Activated T-cell treated with anti-CD3 and anti-CD28 coated beads for 48 hours (primary cell): Measurements from ENCODE around the gene SPACDR.
"Not testable (repeated sequence)": the region's sequence is repeated elsewhere in the genome, so short reads cannot be mapped to it uniquely, and the experiment has no call there.

Experiments used
- DNase-seq: peaks from one replicate; pipeline ENCODE4 v3.0.0-alpha.2; 2020; ENCODE audit warnings: low read depth

Gene SPACDR, protein sequence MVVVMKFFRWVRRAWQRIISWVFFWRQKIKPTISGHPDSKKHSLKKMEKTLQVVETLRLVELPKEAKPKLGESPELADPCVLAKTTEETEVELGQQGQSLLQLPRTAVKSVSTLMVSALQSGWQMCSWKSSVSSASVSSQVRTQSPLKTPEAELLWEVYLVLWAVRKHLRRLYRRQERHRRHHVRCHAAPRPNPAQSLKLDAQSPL

DNA sequence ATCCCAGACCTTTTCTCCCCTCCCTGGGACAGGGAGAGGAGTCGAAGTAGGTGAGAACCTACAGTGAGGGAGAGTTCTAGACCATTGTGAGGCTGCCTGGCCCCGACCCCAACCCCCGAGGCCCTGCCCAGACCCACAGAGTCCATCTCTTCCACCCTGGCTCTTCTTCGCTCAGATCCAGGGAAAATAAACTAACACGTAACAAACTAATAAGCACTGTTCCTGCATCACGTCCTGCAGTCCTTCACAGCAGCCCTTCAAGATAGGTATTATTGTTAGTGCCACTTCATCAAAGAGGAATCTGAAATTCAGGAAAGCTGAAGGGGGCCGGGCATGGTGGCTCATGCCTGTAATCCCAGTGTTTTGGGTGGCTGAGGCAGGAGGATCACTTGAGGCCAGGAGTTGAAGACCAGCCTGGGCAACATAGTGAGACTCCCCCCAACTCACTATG is at the start of gene SPACDR:
TSS of gene SPACDR (minus strand) at position 51 of the 451 bp plus-strand sequence. CDS start 235 bp downstream, outside the sequence.
- no peak for DNase-seq

DNA sequence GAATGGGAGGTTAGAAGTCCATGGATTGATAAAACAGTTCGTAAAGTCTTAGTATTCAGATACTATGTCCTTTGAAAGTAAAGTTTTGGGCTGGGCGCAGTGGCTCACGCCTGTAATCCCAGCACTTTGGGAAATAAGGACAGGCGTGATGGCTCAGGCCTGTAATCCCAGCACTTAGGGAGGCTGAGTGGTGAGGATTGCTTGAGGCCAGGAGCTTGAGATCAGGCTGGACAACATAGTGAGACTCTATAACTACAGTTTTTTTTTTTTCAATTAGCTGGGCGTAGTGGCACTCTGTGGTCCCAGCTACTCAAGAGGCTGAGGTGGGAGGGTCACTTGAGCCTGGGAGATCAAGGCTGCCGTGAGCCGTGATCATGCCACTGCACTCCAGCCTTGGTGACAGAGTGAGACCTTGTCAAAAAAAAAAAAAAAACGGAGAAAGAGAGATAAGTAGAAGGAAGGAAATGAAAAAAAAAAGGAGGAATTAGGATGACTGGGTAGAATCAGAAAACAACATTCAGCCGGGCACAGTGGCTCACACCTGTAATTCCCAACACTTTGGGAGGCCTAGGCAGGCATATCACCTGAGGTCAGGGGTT is 49.3 kb upstream of the SPACDR start:
- DNase-seq = no peak

DNA sequence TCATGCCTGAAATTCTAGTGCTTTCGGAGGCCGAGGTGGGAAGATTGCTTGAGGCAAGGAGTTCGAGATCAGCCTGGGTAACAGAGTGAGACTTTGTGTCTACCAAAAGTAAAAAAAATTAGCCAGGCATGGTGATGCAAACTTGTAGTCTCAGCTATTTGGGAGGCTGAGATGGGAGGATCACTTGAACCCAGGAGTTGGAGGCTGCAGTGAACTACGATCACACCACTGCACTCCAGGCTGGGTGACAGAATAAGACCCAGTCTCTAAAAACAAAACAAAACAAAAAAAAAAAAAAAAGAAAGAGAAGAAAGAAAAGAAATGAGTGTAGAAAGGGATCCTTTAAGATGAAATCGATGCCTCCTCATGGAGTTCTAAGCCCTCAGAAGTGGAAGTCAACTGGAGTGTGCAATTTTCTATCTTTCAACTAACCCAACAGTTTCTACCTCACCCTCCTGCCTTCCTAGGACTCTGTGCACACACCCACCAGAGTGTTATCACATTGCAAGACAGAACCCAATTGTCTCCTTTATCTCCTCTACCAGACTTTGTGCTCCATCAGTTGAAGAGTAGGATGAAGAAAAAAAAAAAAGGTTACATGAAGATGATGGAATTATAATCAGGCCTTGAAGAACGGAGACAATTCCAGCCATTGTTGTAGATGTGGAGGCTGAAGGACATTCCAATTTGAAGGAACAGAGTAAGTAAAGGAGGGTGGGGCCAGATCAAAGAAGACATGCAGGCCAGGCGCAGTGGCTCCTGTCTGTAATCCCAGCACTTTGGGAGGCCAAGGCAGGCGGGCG is 46.6 kb upstream of the SPACDR start:
- no peak for DNase-seq

DNA sequence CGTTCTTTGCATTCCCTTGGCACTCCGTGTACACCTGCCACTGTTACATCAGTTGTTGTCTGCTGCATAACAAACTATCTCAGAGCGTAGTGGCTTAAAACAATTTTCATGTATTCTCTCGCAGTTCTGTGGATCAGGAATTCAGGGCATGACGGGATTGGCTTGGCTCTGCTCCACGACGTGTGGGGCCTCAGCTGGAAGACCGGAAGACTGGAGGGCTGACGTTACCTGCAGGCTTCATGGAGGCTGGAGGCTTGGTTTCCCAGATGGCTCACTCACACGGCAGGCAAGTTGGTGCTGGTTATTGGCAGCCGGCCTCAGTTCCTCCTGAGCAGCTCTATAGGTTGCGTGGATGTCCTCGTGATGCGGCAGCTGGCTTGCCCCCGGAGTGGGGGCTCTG is 45.2 kb upstream of the SPACDR start:
- DNase-seq = no peak

DNA sequence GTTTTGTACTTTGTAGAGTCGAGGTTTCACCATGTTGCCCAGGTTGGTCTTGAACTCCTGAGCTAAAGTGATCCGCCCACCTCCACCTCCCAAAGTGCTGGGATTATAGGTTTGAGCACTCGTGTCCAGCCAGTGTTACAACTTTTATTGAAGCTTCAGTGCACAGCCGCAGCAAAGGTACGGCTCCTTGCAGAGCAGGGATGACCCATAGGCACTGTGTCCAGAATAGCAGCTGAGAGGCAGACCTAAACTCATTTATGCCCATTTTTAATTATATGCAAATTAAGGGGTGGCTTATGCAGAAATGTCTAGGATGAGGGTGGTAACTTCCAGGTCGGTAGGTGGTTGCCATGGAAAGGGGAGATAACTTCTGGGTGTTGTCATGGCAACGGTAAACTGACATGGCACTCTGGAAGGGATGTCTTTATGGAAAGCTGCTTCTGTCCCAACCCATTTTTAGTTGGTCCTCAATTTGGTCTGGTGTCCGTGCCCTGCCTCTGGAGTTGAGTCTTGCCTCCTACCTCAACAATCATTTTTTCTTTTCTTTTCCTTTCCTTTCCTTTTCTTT is 42.4 kb upstream of the SPACDR start:
- DNase-seq = no peak

DNA sequence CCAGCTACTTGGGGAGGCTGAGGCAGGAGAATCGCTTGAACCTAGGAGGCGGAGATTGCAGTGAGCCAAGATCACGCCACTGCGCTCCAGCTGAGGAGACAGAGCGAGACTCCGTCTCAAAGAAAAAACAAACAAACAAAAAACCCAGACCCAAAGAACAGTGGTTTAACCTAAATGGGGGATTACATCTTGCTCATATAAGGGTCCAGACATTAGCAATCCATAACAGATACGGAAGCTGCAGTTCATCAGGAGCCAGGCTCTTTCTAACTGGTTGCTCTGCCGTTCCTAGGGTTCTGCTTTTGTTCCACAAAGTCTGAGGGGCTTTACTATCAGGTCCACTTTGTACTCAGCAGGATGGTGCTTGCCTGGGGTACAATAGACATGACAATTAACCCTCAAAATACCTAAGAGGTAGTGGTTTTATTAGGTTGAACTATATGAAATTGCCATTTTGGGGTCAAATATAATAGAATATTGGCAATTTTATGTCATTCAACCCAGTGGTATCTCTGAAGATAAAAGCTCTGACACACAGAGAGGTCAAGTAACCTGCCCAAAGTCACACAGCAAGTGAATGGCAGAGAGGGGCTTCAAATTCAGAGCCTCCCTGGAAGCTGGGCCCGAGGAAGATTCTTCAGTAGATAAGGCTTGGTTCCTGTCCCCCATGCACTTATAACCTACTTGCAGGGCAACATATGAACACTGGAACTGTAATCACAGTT is 41.0 kb upstream of the SPACDR start:
- no peak for DNase-seq

DNA sequence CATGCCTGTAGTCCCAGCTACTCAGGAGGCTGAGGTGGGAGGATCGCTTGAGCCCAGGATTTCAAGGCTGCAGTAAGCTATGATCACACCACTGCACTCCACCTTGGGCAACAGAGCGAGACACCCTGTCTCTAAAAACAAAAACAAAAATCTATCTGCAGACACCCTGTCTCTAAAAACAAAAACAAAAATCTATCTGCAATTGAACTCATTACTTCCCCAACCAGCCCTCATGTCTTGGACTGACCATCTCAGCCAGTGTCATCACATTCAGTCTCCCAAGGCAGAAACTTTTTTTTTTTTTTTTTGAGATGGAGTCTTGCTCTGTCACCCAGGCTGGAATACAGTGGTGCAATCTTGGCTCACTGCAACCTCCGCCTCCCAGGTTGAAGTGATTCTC is 40.0 kb upstream of the SPACDR start:
- not testable (repeated sequence) for DNase-seq

DNA sequence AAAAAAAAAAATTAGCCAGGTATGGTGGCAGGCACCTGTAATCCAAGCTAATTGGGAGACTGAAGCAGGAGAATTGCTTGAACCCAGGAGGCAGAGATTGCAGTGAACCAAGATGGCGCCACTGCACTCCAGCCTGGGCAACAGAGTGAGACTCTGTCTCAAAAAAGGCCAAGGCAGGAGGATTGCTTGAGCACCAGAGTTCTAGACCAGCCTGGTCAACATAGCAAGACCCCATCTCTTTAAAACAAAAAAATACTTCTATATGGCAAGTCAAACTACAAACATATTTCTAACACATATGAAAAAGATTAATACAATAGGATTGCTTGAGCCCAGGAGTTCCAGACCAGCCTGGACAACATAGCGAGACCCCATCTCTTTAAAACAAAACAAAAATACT is 36.7 kb upstream of the SPACDR start:
- DNase-seq = not testable (repeated sequence)

DNA sequence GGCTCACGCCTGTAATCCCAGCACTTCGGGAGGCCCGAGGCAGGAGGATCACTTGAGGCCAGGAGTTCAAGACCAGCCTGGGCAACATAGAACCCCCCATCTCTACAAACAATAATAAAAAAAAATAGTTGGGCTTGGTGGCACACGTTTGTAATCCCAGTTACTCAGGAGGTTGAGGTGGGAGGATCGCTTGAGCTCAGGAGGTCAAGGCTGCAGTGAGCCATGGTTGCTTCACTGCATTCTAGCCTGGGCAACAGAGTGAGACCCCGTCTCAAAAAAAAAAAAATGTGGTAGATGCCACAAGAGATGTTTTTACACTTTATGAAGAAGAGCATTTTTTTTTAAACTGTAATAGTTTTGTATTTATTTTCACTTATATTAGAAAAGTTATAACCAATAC is 32.4 kb upstream of the SPACDR start:
- DNase-seq = no peak

DNA sequence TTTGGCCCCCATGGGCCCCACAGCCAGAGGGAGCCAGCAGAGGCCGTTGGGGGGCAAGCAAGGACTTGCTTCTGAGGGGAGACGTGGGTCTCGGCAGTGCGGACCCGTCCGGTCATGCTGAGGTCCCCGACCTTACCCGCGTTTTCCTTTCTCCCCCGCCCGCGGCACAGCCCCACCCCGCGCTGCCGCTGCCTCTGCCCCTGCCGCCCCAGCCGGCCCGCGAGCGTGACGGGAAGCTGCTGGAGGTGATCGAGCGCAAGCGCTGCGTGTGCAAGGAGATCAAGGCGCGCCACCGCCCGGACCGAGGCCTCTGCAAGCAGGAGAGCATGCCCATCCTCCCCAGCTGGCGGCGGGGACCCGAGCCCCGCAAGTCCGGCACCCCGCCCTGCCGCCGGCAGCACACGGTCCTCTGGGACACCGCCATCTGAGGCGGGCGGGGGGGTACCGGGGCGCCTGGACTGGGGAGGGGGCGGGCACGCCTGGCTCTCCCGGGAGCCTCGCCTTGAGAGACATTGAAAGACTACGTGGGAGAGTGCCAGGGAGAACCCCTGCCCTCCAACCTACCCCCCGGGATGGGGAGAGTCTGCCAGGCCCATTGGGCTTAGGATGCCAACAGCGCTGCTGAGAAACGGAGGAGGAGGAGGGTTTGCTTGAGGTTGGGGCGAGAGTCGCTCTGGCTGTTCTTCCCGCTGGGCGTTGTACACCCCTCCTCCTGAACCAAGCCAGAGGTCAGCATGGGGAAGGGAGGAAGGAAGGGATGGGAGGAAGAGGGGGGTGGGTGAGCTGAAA is 29.6 kb upstream of the SPACDR start:
- peak; percentile 57 for DNase-seq

DNA sequence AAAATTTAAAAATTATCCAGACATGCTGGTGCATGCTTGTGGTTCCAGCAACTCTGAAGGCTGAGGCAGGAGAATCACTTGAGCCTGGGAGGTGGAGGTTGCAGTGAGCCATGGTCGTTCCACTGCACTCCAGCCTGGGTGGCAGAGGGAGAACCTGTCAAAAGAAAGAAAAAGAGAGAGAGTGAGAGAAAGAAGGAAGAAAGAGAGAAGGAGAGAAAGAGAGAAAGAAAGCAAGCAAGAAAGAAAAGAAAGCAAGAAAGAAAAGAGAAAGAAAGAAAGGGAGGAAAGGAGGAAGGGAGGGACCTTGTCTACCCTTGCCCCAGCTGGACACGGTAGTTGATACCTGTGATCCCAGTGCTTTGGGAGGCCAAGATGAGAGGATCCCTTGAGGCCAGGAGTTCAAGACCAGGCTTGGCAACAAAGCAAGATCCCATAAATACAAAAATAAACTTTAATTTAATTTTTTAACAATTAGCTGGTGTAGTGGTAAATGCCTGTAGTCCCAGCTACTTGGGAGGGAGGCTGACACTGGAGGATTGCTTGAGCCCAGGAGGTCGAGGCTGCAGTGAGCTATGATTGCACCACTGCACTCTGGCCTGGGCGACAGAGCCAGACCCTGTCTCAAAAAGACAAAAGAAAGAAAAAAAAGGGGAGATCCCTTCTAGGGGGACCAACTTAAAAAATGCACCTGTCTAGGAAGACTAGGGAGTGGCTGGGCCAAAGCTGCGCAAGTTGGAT is 28.8 kb upstream of the SPACDR start:
- no peak for DNase-seq

DNA sequence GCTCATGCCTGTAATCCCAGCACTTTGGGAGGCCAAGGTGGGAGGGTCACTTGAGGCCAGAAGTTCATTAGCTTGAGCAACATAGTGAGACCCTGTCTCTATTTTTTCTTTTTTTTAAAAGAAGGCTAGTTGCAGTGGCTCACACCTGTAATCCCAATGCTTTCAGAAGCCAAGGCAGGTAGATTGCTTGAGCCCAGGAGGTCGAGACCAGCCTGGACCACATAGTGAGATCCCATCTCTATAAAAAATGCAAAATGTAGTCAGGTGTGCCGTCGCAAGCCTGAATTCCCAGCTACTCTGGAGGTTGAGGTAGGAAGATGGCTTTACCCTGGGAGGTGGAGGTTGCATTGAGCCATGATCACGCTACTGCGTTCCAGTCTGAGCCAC is 27.1 kb upstream of the SPACDR start:
- no peak for DNase-seq

DNA sequence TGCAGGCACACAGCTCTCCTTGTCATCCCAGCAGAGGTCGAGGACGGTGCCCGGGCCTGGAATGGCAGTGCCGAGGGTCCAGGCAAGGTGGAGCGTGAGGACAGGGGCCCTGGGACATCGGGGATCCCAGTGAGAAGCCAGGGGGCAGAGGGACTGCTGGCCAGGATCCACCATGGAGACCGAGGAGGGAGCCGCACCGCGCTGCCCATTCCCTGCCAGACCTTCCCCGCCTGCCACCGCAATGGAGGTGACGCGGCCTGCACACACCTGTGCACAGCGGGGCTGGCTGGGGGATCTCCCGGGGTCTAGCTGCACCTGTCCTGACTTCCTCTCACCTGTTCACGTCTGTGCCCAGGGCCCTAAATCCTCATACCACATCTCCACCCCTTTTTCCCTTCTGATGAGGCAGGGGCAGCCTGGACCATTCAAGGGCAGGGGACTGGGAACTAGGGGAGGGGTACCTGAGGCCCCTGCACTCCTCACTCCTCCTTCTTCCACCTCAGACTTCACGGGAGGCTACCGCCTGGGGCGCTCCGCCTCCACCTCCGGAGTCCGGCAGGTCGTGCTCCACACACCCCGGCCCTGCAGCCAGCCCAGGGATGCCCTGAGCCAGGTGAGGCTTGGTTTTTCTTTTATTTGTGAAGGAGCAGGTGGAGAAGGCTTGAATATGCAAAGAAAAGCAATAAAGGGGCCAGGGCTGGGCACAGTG is 26.6 kb upstream of the SPACDR start:
- no peak for DNase-seq

DNA sequence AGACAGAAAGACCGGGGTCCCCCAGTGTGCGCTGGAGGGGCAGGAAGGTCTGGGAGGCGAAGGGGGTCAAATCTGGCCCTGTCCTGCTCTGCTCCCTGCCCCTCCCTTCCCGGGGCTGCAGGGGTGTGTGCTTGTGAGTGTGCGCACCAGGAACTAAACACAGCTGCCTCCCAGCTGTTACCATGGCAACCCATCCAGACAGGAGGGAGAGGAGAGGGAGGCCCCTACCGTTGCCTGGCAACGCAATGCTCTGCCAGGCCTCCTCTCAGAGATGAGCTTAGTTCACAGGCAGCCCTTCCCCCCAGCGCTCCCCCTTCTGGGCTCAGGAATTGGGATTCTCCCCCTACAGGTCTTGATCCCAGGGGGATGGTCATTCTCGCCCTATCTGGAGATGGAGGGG is 25.8 kb upstream of the SPACDR start:
- DNase-seq = no peak

DNA sequence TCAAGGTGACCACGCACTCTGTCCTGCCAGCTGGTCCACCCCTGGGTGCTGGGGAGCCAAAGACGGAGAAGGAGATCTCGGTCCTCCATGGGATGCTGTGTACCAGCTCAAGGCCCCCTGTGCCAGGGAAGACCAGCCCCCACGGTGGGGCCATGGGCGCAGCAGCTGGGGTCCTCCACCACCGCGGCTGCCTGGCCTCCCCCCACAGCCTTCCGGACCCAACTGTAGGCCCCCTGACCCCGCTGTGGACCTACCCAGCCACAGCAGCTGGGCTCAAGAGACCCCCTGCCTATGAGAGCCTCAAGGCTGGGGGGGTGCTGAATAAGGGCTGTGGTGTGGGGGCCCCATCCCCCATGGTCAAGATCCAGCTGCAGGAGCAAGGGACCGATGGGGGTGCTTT is 25.1 kb upstream of the SPACDR start:
- DNase-seq = no peak

DNA sequence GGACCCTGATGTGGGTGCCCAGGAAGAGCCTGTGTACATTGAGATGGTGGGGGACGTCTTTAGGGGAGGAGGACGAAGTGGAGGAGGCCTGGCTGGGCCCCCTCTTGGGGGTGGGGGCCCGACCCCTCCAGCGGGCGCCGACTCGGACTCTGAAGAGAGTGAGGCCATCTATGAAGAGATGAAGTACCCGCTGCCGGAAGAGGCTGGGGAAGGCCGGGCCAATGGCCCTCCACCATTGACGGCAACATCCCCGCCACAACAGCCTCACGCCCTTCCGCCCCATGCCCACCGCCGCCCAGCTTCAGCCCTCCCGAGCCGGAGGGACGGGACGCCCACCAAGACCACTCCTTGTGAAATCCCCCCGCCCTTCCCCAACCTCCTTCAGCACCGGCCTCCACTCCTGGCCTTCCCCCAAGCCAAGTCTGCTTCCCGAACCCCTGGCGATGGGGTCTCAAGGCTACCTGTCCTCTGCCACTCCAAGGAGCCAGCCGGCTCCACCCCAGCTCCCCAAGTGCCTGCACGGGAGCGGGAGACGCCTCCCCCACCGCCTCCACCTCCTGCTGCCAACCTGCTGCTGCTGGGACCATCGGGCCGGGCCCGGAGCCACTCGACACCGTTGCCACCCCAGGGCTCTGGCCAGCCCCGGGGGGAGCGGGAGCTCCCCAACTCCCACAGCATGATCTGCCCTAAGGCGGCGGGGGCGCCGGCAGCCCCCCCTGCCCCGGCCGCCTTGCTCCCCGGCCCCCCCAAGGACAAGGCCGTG is 24.5 kb upstream of the SPACDR start:
- no peak for DNase-seq

DNA sequence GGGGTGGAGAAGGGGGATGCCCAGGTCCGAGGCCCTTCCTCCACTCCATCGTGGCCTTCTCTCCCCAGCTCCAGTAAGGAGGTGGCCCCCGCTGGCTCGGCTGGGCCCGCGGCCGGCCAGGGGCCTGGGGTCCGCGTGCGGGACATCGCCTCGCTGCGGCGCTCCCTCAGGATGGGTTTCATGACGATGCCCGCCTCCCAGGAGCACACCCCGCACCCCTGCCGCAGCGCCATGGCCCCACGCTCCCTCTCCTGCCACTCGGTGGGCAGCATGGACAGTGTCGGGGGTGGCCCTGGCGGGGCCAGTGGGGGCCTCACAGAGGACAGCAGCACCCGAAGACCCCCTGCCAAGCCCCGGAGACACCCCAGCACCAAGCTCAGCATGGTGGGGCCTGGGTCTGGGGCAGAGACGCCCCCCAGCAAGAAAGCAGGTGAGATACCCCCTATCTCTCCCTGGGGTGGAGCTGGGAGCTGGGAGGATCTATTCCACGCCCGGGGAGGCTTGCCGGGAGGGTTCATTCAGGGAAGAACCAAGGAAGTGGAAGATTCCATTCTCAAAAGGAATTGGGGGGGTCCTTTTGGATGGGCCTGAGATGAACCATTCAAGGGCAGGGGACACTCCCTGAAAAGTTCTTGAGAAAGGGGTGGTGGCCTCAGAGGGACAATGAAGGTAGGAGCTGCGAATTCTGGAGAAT is 22.8 kb upstream of the SPACDR start:
- DNase-seq = no peak

DNA sequence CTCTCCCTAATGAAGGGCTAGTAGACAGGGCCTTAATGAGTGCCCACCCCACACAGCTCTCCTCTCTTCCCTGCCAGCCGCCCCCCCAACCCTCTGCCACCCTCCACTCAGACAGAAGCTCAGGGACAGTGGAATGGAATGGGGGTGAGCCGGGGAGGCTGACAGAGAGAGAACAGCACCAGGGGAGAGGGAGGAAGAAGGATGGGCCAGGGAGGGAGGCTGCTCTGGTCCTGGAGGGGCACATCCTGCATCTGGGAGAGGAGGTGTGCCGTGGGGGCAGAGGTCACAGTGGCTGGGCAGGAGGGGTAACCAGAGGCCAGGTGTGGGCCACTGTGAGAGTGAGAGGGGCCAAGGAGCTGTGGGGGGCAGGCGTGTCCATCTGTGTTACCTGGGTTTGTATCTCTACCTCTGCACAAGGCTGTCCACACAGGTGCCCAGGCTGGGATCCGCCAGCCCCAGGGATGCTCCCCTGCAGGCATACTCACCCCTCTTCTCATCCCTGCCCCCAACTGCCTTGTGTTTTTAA is 22.1 kb upstream of the SPACDR start:
- no peak for DNase-seq
